HepG2 (cell line): Measurements from ENCODE around the gene AKTIP. TPM values are rescaled to one million over a fixed set of nuclear protein-coding genes. Genes with fewer than 3 reads are reported as not detected.

Source experiments
- CEBPZ ChIP-seq: IDR thresholded peaks from 2 replicates; pipeline ENCODE4 v1.6.1; 2012; ENCODE audit warnings: low read length, improper control_type of control experiment
- CENPT ChIP-seq: sonication (generic); formaldehyde crosslinking; IDR thresholded peaks from 2 replicates; pipeline ENCODE4 v1.8.0; 2022; ENCODE audit warnings: low read depth, mild to moderate bottlenecking, moderate library complexity, missing genetic modification reagents
- FOXC1 ChIP-seq: sonication (generic); formaldehyde crosslinking; IDR thresholded peaks from 2 replicates; pipeline ENCODE4 v1.8.0; 2022; ENCODE audit warnings: mild to moderate bottlenecking, missing genetic modification reagents, borderline replicate concordance
- GPN1 ChIP-seq: sonication (generic); formaldehyde crosslinking; IDR thresholded peaks from 2 replicates; pipeline ENCODE4 v1.5.1; 2020; ENCODE audit warnings: missing genetic modification reagents, borderline replicate concordance
- HIC2 ChIP-seq: sonication (generic); formaldehyde crosslinking; IDR thresholded peaks from 2 replicates; pipeline ENCODE4 v1.9.0; 2022; ENCODE audit warnings: low read depth, missing genetic modification reagents
- KDM5B ChIP-seq: sonication (generic); formaldehyde crosslinking; IDR thresholded peaks from 2 replicates; pipeline ENCODE4 v1.4.0; 2020; ENCODE audit warnings: missing genetic modification reagents, mild to moderate bottlenecking, borderline replicate concordance
- RBFOX2 ChIP-seq: fragments of 200-400 bp; formaldehyde crosslinking; IDR thresholded peaks from 2 replicates; pipeline ENCODE4 v1.6.1; 2017; ENCODE audit warnings: low read depth, mild to moderate bottlenecking, low read length
- SMYD3 ChIP-seq: sonication (generic); formaldehyde crosslinking; IDR thresholded peaks from 2 replicates; pipeline ENCODE4 v1.8.1; 2023; ENCODE audit warnings: mild to moderate bottlenecking, missing genetic modification reagents
- TEAD3 ChIP-seq: optimal IDR thresholded peaks from 2 replicates; pipeline ENCODE3; 2016; ENCODE audit warnings: borderline replicate concordance
- UBTF ChIP-seq: sonication (generic); formaldehyde crosslinking; IDR thresholded peaks from 2 replicates; pipeline ENCODE4 v1.4.0; 2020; ENCODE audit warnings: mild to moderate bottlenecking, missing genetic modification reagents
- ZBTB14 ChIP-seq: sonication (generic); formaldehyde crosslinking; IDR thresholded peaks from 2 replicates; pipeline ENCODE4 v1.4.0; 2020; ENCODE audit warnings: missing genetic modification reagents
- ZBTB38 ChIP-seq: sonication (generic); formaldehyde crosslinking; IDR thresholded peaks from 2 replicates; pipeline ENCODE4 v1.5.1; 2020; ENCODE audit warnings: mild to moderate bottlenecking, missing genetic modification reagents
- ZMYM4 ChIP-seq: sonication (generic); formaldehyde crosslinking; IDR thresholded peaks from 2 replicates; pipeline ENCODE4 v1.8.1; 2023; ENCODE audit warnings: mild to moderate bottlenecking, missing genetic modification reagents
- ZNF292 ChIP-seq: sonication (generic); formaldehyde crosslinking; IDR thresholded peaks from 2 replicates; pipeline ENCODE4 v1.8.1; 2022; ENCODE audit warnings: mild to moderate bottlenecking, low read depth, missing genetic modification reagents, borderline replicate concordance
- ZNF687 ChIP-seq: sonication (generic); formaldehyde crosslinking; IDR thresholded peaks from 2 replicates; pipeline ENCODE4 v1.5.1; 2020; ENCODE audit warnings: mild to moderate bottlenecking, missing genetic modification reagents, moderate library complexity
- polyA plus RNA-seq, 8 experiments: library from polyadenylated mRNA; depleted of rRNA in 3 of 8; stranded (reverse) in 7 of 8; unstranded in 1 of 8; fragments of >200 nt; fragmentation: Illumina TruSeq in 4 of 8; extraction: Trizol in 4 of 8; gene quantifications; 2 replicates each; pipeline versions ENCODE4 v1.2.1 to v1.2.3, GENCODE V29; 2011 to 2016; ENCODE audit warnings: low read depth in 4 of 8, missing spikeins in 1 of 8, mixed read lengths in 1 of 8; ENCODE audit not compliant: insufficient read depth in 1 of 8
- total RNA-seq, 5 experiments: library from RNA; depleted of rRNA; stranded (reverse); fragments of >200 nt; fragmentation: Illumina TruSeq; extraction: Trizol; gene quantifications; 2 replicates each; pipeline ENCODE4 v1.2.3, GENCODE V29; 2016; ENCODE audit warnings: low read depth in 1 of 5

AKTIP gene
- total and polyA plus RNA-seq, 2 of the 13 experiments (the other 11 are each of a cell fraction or from before 2014, with no cell fraction given) = 28.8 to 49.0 TPM

GRCh38 chr16:53523126-53523804 is 20.3 kb upstream of the AKTIP start (continued):
- TF ChIP-seq HIC2 (CRISPR knock-in tag) (peak; percentile 48; the same call in 1 of the 2 replicates), TEAD3 (CRISPR knock-in tag) (peak; percentile 33), CEBPZ (no peak), ZBTB38 (CRISPR knock-in tag) (peak; percentile 34; the same call in 1 of the 2 replicates), KDM5B (peak; percentile 12; the same call in 1 of the 2 replicates), ZBTB14 (no peak), CENPT (CRISPR knock-in tag) (no peak), ZMYM4 (CRISPR knock-in tag) (no peak), UBTF (no peak), ZNF292 (CRISPR knock-in tag) (peak; percentile 53; the same call in 1 of the 2 replicates), FOXC1 (CRISPR knock-in tag) (peak; percentile 8; the same call in 1 of the 2 replicates), SMYD3 (CRISPR knock-in tag) (no peak), RBFOX2 (no peak), ZNF687 (CRISPR knock-in tag) (peak; percentile 56), GPN1 (CRISPR knock-in tag) (0 out of 2 replicates have a peak, but pooled peaks have one; percentile 13)
